Endothelial cell of umbilical vein (primary cell): ENCODE data around the gene SP3.

Experiments used
- CTCF ChIP-seq, 2 donors: IDR thresholded peaks; 1 replicate in 1 of 2; 2 replicates in 1 of 2; pipeline ENCODE4 v1.5.1; 2011; ENCODE audit warnings: low read length in 2 of 2, mild to moderate bottlenecking in 2 of 2, moderate library complexity in 2 of 2, control low read depth in 1 of 2, inconsistent platforms in 1 of 2, low read depth in 1 of 2; ENCODE audit not compliant: insufficient read depth in 1 of 2; ENCODE audit errors: extremely low read depth in 1 of 2
- JUN ChIP-seq: IDR thresholded peaks from 2 replicates; pipeline ENCODE4 v1.6.1; 2011; ENCODE audit warnings: borderline replicate concordance, low read depth; ENCODE audit not compliant: insufficient read length, insufficient read depth

DNA sequence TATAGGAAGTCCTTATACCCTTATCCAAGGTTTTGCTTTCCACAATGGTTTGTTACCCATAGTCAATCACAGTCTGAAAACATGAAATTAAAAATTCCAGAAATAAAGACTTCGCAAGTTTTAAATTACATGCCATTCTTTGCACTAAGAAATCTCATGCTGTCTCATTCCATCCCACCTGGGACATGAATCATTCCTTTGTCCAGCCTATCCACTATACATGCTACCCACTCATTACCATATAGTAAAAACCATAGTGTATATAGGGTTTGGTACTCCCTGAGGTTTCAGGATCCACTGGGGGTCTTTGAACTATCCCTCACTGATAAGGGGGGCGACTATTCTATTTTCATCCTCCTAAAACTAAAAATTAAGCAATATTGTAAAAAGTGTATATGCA, 17.0 kb downstream of the SP3 start:
- no peak for TF ChIP-seq CTCF (IDR thresholded peaks at IDR 0.05; ENCODE audit: extremely low read depth in 1 of 2, insufficient read depth in 1 of 2, low read depth in 1 of 2, low read length in 2 of 2)
- TF ChIP-seq JUN: no peak
